GM12801 (cell line): ENCODE measurements around the gene NT5C2.

Experiments
- CTCF ChIP-seq: IDR thresholded peaks from one replicate; pipeline ENCODE4 v1.5.1; 2011; ENCODE audit warnings: control low read depth; ENCODE audit not compliant: insufficient read length; ENCODE audit errors: extremely low read depth

Gene NT5C2

DNA sequence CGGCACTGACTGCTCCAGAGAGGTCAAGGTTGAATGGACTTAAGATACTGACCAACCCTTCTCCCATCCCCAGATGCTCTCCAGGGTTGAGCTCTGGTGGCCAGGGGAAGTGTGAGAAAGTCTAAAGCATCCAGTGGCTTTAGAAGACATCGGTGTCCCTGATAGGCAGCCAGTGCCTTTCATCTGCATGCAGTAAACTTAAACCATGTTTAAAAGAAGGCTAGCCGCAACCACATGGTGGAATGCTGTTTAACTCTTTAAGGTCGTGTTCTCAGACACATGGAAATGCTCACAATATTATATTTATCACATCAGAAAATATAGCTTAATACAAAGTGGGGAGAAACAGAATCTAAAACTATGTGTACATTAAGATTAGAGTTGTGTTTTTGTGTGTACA is 138.0 kb downstream of the NT5C2 start:
- TF ChIP-seq CTCF: no peak

- TF ChIP-seq CTCF: no peak
These were observed 138.5 kb downstream of the NT5C2 start for GRCh38 chr10:103054621-103055020.

GRCh38 chr10:103053659-103054581 is 139.2 kb downstream of the NT5C2 start:
- no peak for TF ChIP-seq CTCF

GRCh38 chr10:103049237-103049636 is 143.8 kb downstream of the NT5C2 start:
- TF ChIP-seq CTCF: no peak

GRCh38 chr10:103047381-103047780 is 145.7 kb downstream of the NT5C2 start:
- no peak for TF ChIP-seq CTCF

- TF ChIP-seq CTCF: no peak
These were observed 147.1 kb downstream of the NT5C2 start for GRCh38 chr10:103045961-103046360.

GRCh38 chr10:103044942-103045489 is 148.1 kb downstream of the NT5C2 start:
- no peak for TF ChIP-seq CTCF
